SK-N-SH treated with all-trans-retinoic acid at 6 μM for 48 hours (cell line): Measurements from ENCODE around the gene FIBCD1.

Source experiments
- CSDC2 ChIP-seq: fragments of 250-450 bp; sonication (Bioruptor Pico); IDR thresholded peaks from 2 replicates; pipeline ENCODE4 v1.5.0; 2020; ENCODE audit warnings: mild to moderate bottlenecking, moderate library complexity
- ESRRG ChIP-seq: fragments of 250-450 bp; sonication (Bioruptor Pico); IDR thresholded peaks from 2 replicates; pipeline ENCODE4 v1.6.1; 2021; ENCODE audit warnings: mild to moderate bottlenecking
- ISL1 ChIP-seq: fragments of 250-450 bp; sonication (Bioruptor Pico); IDR thresholded peaks from 2 replicates; pipeline ENCODE4 v2.1.2; 2022; ENCODE audit warnings: mild to moderate bottlenecking, moderate library complexity
- PATZ1 ChIP-seq: fragments of 250-450 bp; sonication (Bioruptor Pico); IDR thresholded peaks from 2 replicates; pipeline ENCODE4 v1.8.0; 2020; ENCODE audit warnings: mild to moderate bottlenecking, moderate library complexity, borderline replicate concordance
- POU6F1 ChIP-seq: fragments of 250-450 bp; sonication (Bioruptor Pico); IDR thresholded peaks from 2 replicates; pipeline ENCODE4 v1.8.0; 2021; ENCODE audit warnings: low read depth, mild to moderate bottlenecking, moderate library complexity, borderline replicate concordance
- RARB ChIP-seq: fragments of 250-450 bp; sonication (Bioruptor Pico); IDR thresholded peaks from 2 replicates; pipeline ENCODE4 v1.8.0; 2021; ENCODE audit warnings: mild to moderate bottlenecking, moderate library complexity
- ZNF8 ChIP-seq: fragments of 450-650 bp; formaldehyde crosslinking; IDR thresholded peaks from 2 replicates; pipeline ENCODE4 v1.5.0; 2020; ENCODE audit warnings: mild to moderate bottlenecking, moderate library complexity
- TF ChIP-seq, protein P1 (sequence below): fragments of 250-450 bp; sonication (Bioruptor Pico); IDR thresholded peaks from 2 replicates; pipeline ENCODE4 v1.5.1; 2021; ENCODE audit warnings: mild to moderate bottlenecking, moderate library complexity
- TF ChIP-seq, protein P2 (sequence below): fragments of 250-450 bp; sonication (Bioruptor Pico); IDR thresholded peaks from 2 replicates; pipeline ENCODE4 v1.5.1; 2020; ENCODE audit warnings: low read depth, mild to moderate bottlenecking, moderate library complexity

GRCh38 chr9:130943221-130943620 is 4.2 kb upstream of the FIBCD1 start:
- TF ChIP-seq POU6F1 (no peak), ESRRG (CRISPR knock-in tag) (no peak), ZNF8 (CRISPR knock-in tag) (no peak), PATZ1 (CRISPR knock-in tag) (no peak), ISL1 (CRISPR knock-in tag) (no peak), RARB (CRISPR knock-in tag) (no peak), CSDC2 (CRISPR knock-in tag) (no peak)
- TF ChIP-seq, protein P1, sequence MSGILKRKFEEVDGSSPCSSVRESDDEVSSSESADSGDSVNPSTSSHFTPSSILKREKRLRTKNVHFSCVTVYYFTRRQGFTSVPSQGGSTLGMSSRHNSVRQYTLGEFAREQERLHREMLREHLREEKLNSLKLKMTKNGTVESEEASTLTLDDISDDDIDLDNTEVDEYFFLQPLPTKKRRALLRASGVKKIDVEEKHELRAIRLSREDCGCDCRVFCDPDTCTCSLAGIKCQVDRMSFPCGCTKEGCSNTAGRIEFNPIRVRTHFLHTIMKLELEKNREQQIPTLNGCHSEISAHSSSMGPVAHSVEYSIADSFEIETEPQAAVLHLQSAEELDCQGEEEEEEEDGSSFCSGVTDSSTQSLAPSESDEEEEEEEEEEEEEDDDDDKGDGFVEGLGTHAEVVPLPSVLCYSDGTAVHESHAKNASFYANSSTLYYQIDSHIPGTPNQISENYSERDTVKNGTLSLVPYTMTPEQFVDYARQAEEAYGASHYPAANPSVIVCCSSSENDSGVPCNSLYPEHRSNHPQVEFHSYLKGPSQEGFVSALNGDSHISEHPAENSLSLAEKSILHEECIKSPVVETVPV (CRISPR knock-in tag) = no peak
- TF ChIP-seq, protein P2, sequence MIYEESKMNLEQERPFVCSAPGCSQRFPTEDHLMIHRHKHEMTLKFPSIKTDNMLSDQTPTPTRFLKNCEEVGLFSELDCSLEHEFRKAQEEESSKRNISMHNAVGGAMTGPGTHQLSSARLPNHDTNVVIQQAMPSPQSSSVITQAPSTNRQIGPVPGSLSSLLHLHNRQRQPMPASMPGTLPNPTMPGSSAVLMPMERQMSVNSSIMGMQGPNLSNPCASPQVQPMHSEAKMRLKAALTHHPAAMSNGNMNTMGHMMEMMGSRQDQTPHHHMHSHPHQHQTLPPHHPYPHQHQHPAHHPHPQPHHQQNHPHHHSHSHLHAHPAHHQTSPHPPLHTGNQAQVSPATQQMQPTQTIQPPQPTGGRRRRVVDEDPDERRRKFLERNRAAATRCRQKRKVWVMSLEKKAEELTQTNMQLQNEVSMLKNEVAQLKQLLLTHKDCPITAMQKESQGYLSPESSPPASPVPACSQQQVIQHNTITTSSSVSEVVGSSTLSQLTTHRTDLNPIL (CRISPR knock-in tag) = no peak
